Cardiac muscle cell (in vitro differentiated cells and primary cell): ENCODE data around the gene TCTN3. TPM values are rescaled to one million over a fixed set of nuclear protein-coding genes. Genes with fewer than 3 reads are reported as not detected.
A peak's percentile ranks its signal among the peaks of the same experiment; 100 is the strongest.

Source experiments
- DNase-seq, 2 donors: peaks; one replicate each; pipeline versions ENCODE4 v3.0.0 to v3.0.0-alpha.2; 2010 to 2017; ENCODE audit warnings: low read depth in 1 of 2, low spot score in 1 of 2
- H3K27ac ChIP-seq: fragments of 200-600 bp; sonication (generic); 2 replicates; pipeline ENCODE4 v1.5.1; 2016
- H3K27me3 ChIP-seq: fragments of 200-600 bp; sonication (generic); 2 replicates; pipeline ENCODE4 v1.6.0; 2016; ENCODE audit warnings: control low read depth
- H3K36me3 ChIP-seq: fragments of 200-600 bp; sonication (generic); 2 replicates; pipeline ENCODE4 v1.5.1; 2016; ENCODE audit warnings: control low read depth
- H3K4me1 ChIP-seq: fragments of 200-600 bp; sonication (generic); 2 replicates; pipeline ENCODE4 v1.8.1; 2017; ENCODE audit warnings: low read depth, mild to moderate bottlenecking, mixed run types
- H3K4me3 ChIP-seq: fragments of 200-600 bp; sonication (generic); 2 replicates; pipeline ENCODE4 v1.5.1; 2016; ENCODE audit warnings: mild to moderate bottlenecking
- H3K9me3 ChIP-seq: fragments of 200-600 bp; sonication (generic); 2 replicates; pipeline ENCODE4 v1.5.1; 2017; ENCODE audit warnings: low read depth, mild to moderate bottlenecking, control low read depth
- CTCF ChIP-seq: IDR thresholded peaks from 2 replicates; pipeline ENCODE4 v1.5.1; 2012; ENCODE audit warnings: low read depth, mild to moderate bottlenecking, low read length
- polyA plus RNA-seq: library from polyadenylated mRNA; unstranded; fragments of >200 nt; fragmentation: Nextera tagmentation; extraction: Ambion mirVana; gene quantifications from 2 replicates; pipeline ENCODE4 v1.2.1, GENCODE V29; 2016
- total RNA-seq: library from RNA; depleted of rRNA; stranded (reverse); fragments of >200 nt; gene quantifications from 2 replicates; pipeline ENCODE4 v1.2.3, GENCODE V29; 2016

Gene TCTN3
- total and polyA plus RNA-seq, 2 experiments from 2014 or later = 21.9 to 40.6 TPM

- peaks cover 6% of the 10 kb centered on the region for H3K4me1 ChIP-seq
- no peaks in the 10 kb centered on the region for H3K27me3 ChIP-seq
- peaks cover 28% of the 10 kb centered on the region for H3K36me3 ChIP-seq
- H3K9me3 ChIP-seq = no peaks in the 10 kb centered on the region
- no peak for TF ChIP-seq CTCF
- DNase-seq = no peak
- H3K4me3 ChIP-seq = no peak overlapping the region
- H3K27ac ChIP-seq = no peak overlapping the region
Observed at GRCh38 chr10:95651346-95652060, 42.2 kb downstream of the TCTN3 start.

- no peak for TF ChIP-seq CTCF
- Histone ChIP-seq H3K27ac (no peak overlapping the region), H3K9me3 (no peaks in the 10 kb centered on the region), H3K36me3 (peaks cover 28% of the 10 kb centered on the region), H3K4me3 (no peak overlapping the region), H3K4me1 (peaks cover 4% of the 10 kb centered on the region), H3K27me3 (no peaks in the 10 kb centered on the region)
- DNase-seq = no peak
Observed at GRCh38 chr10:95650232-95650631, 43.5 kb downstream of the TCTN3 start.

- Histone ChIP-seq H3K27me3 (no peaks in the 10 kb centered on the region), H3K9me3 (no peaks in the 10 kb centered on the region), H3K4me3 (no peak overlapping the region), H3K36me3 (peaks cover 28% of the 10 kb centered on the region), H3K4me1 (peaks cover 6% of the 10 kb centered on the region), H3K27ac (no peak overlapping the region)
- no peak for TF ChIP-seq CTCF
- DNase-seq = no peak
Observed at GRCh38 chr10:95648138-95648537, 45.6 kb downstream of the TCTN3 start.

- Histone ChIP-seq H3K36me3 (peaks cover 22% of the 10 kb centered on the region), H3K4me3 (no peak overlapping the region), H3K9me3 (no peaks in the 10 kb centered on the region), H3K27me3 (no peaks in the 10 kb centered on the region), H3K27ac (no peak overlapping the region), H3K4me1 (peaks cover 6% of the 10 kb centered on the region)
- DNase-seq = no peak
- TF ChIP-seq CTCF = no peak
Observed at GRCh38 chr10:95646160-95646559, 47.6 kb downstream of the TCTN3 start.

- no peaks in the 10 kb centered on the region for H3K9me3 ChIP-seq
- H3K27me3 ChIP-seq = no peaks in the 10 kb centered on the region
- H3K36me3 ChIP-seq = peaks cover 30% of the 10 kb centered on the region
- no peak for TF ChIP-seq CTCF
- peak overlapping the region; percentile 54 for H3K27ac ChIP-seq
- H3K4me1 ChIP-seq = peaks cover 6% of the 10 kb centered on the region
- H3K4me3 ChIP-seq = no peak overlapping the region
- no peak for DNase-seq
Observed at GRCh38 chr10:95644901-95645300, 48.8 kb downstream of the TCTN3 start.
